Activated CD8-positive, alpha-beta memory T cell treated with anti-CD3 and anti-CD28 coated beads for 4 hours (primary cell): ENCODE measurements around the gene NAPG.
"Not testable (repeated sequence)": the region's sequence is repeated elsewhere in the genome, so short reads cannot be mapped to it uniquely, and the experiment has no call there.

Experiments used
- DNase-seq, 2 donors: peaks; one replicate each; pipeline ENCODE4 v3.0.0-alpha.2; 2020; ENCODE audit warnings: low read depth in 2 of 2

NAPG gene

GRCh38 chr18:10546557-10547300 is 20.9 kb downstream of the NAPG start:
- no peak for DNase-seq

GRCh38 chr18:10552226-10552625 is 26.4 kb downstream of the NAPG start:
- DNase-seq = no peak

- not testable (repeated sequence) for DNase-seq
Measured at GRCh38 chr18:10556251-10556650, 30.4 kb downstream of the NAPG start.

- no peak for DNase-seq
Measured at GRCh38 chr18:10557085-10557677, 31.4 kb downstream of the NAPG start.

- no peak for DNase-seq
Measured at GRCh38 chr18:10558243-10558966, 32.6 kb downstream of the NAPG start.

GRCh38 chr18:10558967-10559298 is 33.1 kb downstream of the NAPG start:
- DNase-seq = no peak

GRCh38 chr18:10559553-10560451 is 34.0 kb downstream of the NAPG start:
- no peak for DNase-seq

GRCh38 chr18:10560452-10561045 is 34.7 kb downstream of the NAPG start:
- DNase-seq = peak; percentile 14 to 25

GRCh38 chr18:10562773-10563160 is 36.9 kb downstream of the NAPG start:
- DNase-seq = no peak

GRCh38 chr18:10563886-10564285 is 38.1 kb downstream of the NAPG start:
- no peak for DNase-seq

GRCh38 chr18:10564975-10565773 is 39.3 kb downstream of the NAPG start:
- no peak for DNase-seq

GRCh38 chr18:10565835-10566234 is 40.0 kb downstream of the NAPG start:
- no peak for DNase-seq

- DNase-seq = no peak
Measured at GRCh38 chr18:10566390-10566789, 40.6 kb downstream of the NAPG start.

- not testable (repeated sequence) for DNase-seq
Measured at GRCh38 chr18:10569941-10570340, 44.1 kb downstream of the NAPG start.

GRCh38 chr18:10570622-10571021 is 44.8 kb downstream of the NAPG start:
- no peak for DNase-seq

GRCh38 chr18:10571537-10571936 is 45.7 kb downstream of the NAPG start:
- no peak for DNase-seq

GRCh38 chr18:10573261-10573660 is 47.4 kb downstream of the NAPG start:
- DNase-seq = not testable (repeated sequence)

GRCh38 chr18:10574412-10574811 is 48.6 kb downstream of the NAPG start:
- DNase-seq = not testable (repeated sequence)

GRCh38 chr18:10577842-10578572 is 52.2 kb downstream of the NAPG start:
- not testable (repeated sequence) for DNase-seq

- DNase-seq = not testable (repeated sequence)
Measured at GRCh38 chr18:10578573-10578899, 52.7 kb downstream of the NAPG start.
